Spleen (tissue), 11 donors: ENCODE results near the gene SMG7. TPM values are rescaled to one million over a fixed set of nuclear protein-coding genes. Genes with fewer than 3 reads are reported as not detected.

Source experiments
- DNase-seq: peaks from one replicate; pipeline ENCODE4 v3.0.0-alpha.2; 2020
- H3K27ac ChIP-seq, 8 donors: fragments of 200-600 bp; sonication (generic) in 7 of 8; 1 replicate in 4 of 8; 2 replicates in 4 of 8; pipeline versions ENCODE4 v1.5.0 to v1.8.0; 2016 to 2021; ENCODE audit warnings: inconsistent platforms in 4 of 8, mild to moderate bottlenecking in 4 of 8, moderate library complexity in 1 of 8
- H3K27me3 ChIP-seq, 7 donors: fragments of 200-600 bp; sonication (generic) in 6 of 7; replicated peaks in 1 of 7; 1 replicate in 4 of 7; 2 replicates in 3 of 7; pipeline versions ENCODE4 v1.5.0 to v1.8.0; 2016 to 2021; ENCODE audit warnings: inconsistent platforms in 3 of 7, mild to moderate bottlenecking in 1 of 7
- H3K36me3 ChIP-seq, 6 donors: fragments of 200-600 bp; sonication (generic) in 5 of 6; 1 replicate in 4 of 6; 2 replicates in 2 of 6; pipeline versions ENCODE4 v1.5.0 to v1.8.0; 2016 to 2021; ENCODE audit warnings: inconsistent platforms in 2 of 6
- H3K4me1 ChIP-seq, 6 donors: fragments of 200-600 bp; sonication (generic) in 5 of 6; 1 replicate in 3 of 6; 2 replicates in 3 of 6; pipeline versions ENCODE4 v1.5.0 to v1.8.0; 2016 to 2021; ENCODE audit warnings: inconsistent platforms in 3 of 6
- H3K4me3 ChIP-seq, 8 donors: fragments of 200-600 bp; sonication (generic) in 7 of 8; 1 replicate in 4 of 8; 2 replicates in 4 of 8; pipeline versions ENCODE4 v1.5.0 to v1.8.0; 2016 to 2021; ENCODE audit warnings: inconsistent platforms in 4 of 8, mild to moderate bottlenecking in 4 of 8, moderate library complexity in 2 of 8
- H3K9me3 ChIP-seq, 8 donors: fragments of 200-600 bp; sonication (generic) in 7 of 8; 1 replicate in 4 of 8; 2 replicates in 4 of 8; pipeline versions ENCODE4 v1.5.0 to v1.8.0; 2016 to 2021; ENCODE audit warnings: inconsistent platforms in 4 of 8
- CTCF ChIP-seq, 11 experiments: fragments of 200-600 bp in 7 of 11; fragments of 450-650 bp in 4 of 11; sonication (generic) in 4 of 11; IDR thresholded peaks in 8 of 11; conservative IDR thresholded peaks in 3 of 11; 1 replicate in 7 of 11; 2 replicates in 4 of 11; pipeline versions ENCODE4 v1.4.0 to v1.8.0; 2016 to 2021; ENCODE audit warnings: antibody characterized with exemption in 11 of 11, inconsistent platforms in 4 of 11, mild to moderate bottlenecking in 1 of 11
- POLR2A ChIP-seq, 3 donors: fragments of 450-650 bp; IDR thresholded peaks; one replicate each; pipeline ENCODE4 v1.5.1; 2017; ENCODE audit warnings: antibody characterized with exemption in 3 of 3, mild to moderate bottlenecking in 1 of 3
- POLR2AphosphoS5 ChIP-seq, 3 donors: sonication (generic); formaldehyde crosslinking; IDR thresholded peaks; one replicate each; pipeline ENCODE4 v1.5.1; 2017; ENCODE audit warnings: antibody characterized with exemption in 3 of 3
- WGBS, 5 donors: extraction: QIAGEN DNeasy Blood & Tissue Kit in 3 of 5; methylation state at CpG; one replicate each; pipeline versions ENCODE4 v1.1.5 to v1.1.7; 2013 to 2018; 5-methylcytosine and 5-hydroxymethylcytosine counted together
- intact Hi-C: fragments of 100-400 bp; cut with DNase I; formaldehyde crosslinking; loops from one replicate; pipeline ENCODE4 v1.15.0; 2023; ENCODE audit warnings: low total_unique reads
- polyA plus RNA-seq, 3 donors: library from polyadenylated mRNA; stranded (reverse); fragments of 200-250 nt; gene quantifications; one replicate each; pipeline ENCODE4 v1.2.1, GENCODE V29; 2013
- total RNA-seq, 7 donors: library from RNA; depleted of rRNA in 3 of 7; stranded (reverse); fragments of >200 nt in 3 of 7; fragmentation: NEBNext Ultra II Directional in 4 of 7; extraction: Animal tissue kit (Norgen Biotek cat#: 25700) in 4 of 7; gene quantifications; one replicate each; pipeline versions ENCODE4 v1.1.0 to v1.2.1, GENCODE V29; 2016 to 2021
- donor health status: healthy with polysubstance abuse.
- donor health status: DM: no; HTN: no; CAD: no; lungs with moderate emphysema.
- donor health status: DM: no; HTN: no; CAD: no.
- donor health status: Bipolar disorder and iron deficiency.
- donor health status: healthy.
- donor health status: DM: no; HTN: no; CAD: no.
- donor health status: DM: yes; HTN: yes; CAD: no.

Gene SMG7
- total and polyA plus RNA-seq, 10 donors: 14.1 to 116 (median 53.5) TPM

DNA sequence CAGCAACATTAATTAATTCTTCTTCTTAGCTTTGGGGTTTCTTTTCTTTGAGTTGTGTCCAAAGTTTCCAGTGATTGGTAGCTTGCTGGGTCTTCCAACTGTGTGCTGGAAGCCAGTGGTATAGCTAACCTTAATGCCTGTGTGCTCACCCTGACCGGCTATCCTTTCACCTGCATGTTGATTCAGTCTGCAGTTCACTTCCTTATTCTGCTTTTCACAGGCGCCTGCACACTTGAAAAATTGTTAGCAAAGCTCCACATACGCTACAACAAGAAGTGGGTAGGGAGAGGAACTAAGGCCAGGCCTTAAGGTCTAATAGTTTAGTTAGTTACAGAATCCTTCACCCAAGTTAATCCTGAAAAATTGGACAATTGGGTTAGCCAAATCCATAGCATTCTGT, 82.3 kb downstream of the SMG7 start:
- peaks cover 0 to 100% (median 75%) of the 10 kb centered on the region in 6 donors for H3K36me3 ChIP-seq
- no peaks in the 10 kb centered on the region for H3K9me3 ChIP-seq
- 45 to 63% (median 50%) methylated on average over 3 of the region's 3 CpGs for WGBS, 5 donors
- no peaks in the 10 kb centered on the region for H3K27me3 ChIP-seq
- peaks cover 0 to 14% (median 4%) of the 10 kb centered on the region in 6 donors for H3K4me1 ChIP-seq
- intact Hi-C loops: no loop called here
- H3K27ac ChIP-seq: peak overlapping the region in 2 of 8 donors; percentile 12 to 21
- H3K4me3 ChIP-seq: no peak overlapping the region
- peak; percentile 27 for DNase-seq
- peak in 1 of 3 donors; percentile 12 for TF ChIP-seq POLR2A (IDR thresholded peaks at IDR 0.05)
- TF ChIP-seq POLR2AphosphoS5 (IDR thresholded peaks at IDR 0.05): no peak

DNA sequence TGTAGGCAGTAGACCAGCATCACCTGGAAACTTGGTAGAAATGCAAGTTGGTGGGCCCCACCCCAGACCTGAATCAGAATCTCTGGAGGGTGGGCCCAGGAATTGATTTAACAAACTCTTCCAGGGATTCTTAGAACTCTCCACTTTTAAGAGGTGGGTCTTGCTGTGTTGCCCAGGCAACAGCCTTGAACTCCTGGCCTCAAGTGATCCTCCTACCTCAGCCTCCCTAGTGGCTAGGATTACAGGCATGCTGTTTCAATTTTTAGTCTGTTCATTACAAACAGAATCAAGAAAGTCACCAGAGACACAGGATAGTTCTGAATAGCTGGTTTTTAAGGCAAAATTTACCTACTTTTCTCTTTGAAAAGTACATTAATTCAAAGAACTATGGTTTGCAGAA, 86.8 kb downstream of the SMG7 start:
- no peak overlapping the region for H3K27ac ChIP-seq
- DNase-seq: no peak
- H3K4me1 ChIP-seq: peaks cover 0 to 11% (median 4%) of the 10 kb centered on the region in 6 donors
- H3K9me3 ChIP-seq: no peaks in the 10 kb centered on the region
- H3K4me3 ChIP-seq: no peak overlapping the region
- TF ChIP-seq POLR2AphosphoS5 (IDR thresholded peaks at IDR 0.05): no peak
- no peak for TF ChIP-seq CTCF (IDR thresholded peaks at IDR 0.05 in 8 of 11, conservative IDR thresholded peaks at IDR 0.05 in 3 of 11)
- TF ChIP-seq POLR2A (IDR thresholded peaks at IDR 0.05): no peak
- intact Hi-C loops: no loop called here
- peaks cover 0 to 100% (median 39%) of the 10 kb centered on the region in 6 donors for H3K36me3 ChIP-seq
- H3K27me3 ChIP-seq: no peaks in the 10 kb centered on the region

DNA sequence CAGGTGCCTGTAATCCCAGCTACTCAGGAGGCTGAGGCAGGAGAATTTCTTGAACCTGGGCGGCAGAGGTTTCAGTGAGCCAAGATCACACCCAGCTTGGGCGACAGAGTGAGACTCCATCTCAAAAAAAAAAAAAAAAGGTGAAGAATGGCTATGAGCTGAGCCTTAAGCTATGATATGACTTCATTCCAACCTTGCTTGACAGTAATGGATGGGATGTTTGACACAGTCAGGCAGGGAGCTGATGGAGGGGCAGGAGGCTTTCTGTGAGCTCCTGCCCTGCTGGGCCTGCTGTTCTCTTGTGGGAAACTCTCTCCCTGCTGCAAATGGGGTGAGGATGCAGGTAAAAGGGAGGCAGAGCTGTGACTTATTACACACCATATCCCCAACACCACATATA, 90.4 kb downstream of the SMG7 start:
- TF ChIP-seq CTCF (IDR thresholded peaks at IDR 0.05 in 8 of 11, conservative IDR thresholded peaks at IDR 0.05 in 3 of 11) (no peak), POLR2AphosphoS5 (IDR thresholded peaks at IDR 0.05) (no peak)
- H3K4me3 ChIP-seq: no peak overlapping the region
- H3K4me1 ChIP-seq: peaks cover 0 to 13% (median 9%) of the 10 kb centered on the region in 6 donors
- no peaks in the 10 kb centered on the region for H3K27me3 ChIP-seq
- peaks cover 0 to 99% (median 24%) of the 10 kb centered on the region in 6 donors for H3K36me3 ChIP-seq
- H3K27ac ChIP-seq: no peak overlapping the region
- H3K9me3 ChIP-seq: no peaks in the 10 kb centered on the region
- intact Hi-C loops: no loop called here
- 79 to 100% (median 92%) methylated on average over 2 of the region's 2 CpGs for WGBS, 5 donors
- DNase-seq: peak; percentile 30

- H3K4me1 ChIP-seq: peaks cover 0 to 38% (median 16%) of the 10 kb centered on the region in 6 donors
- H3K36me3 ChIP-seq: peaks cover 0 to 90% (median 7%) of the 10 kb centered on the region in 6 donors
- intact Hi-C loops: no loop called here
- WGBS, 5 donors: 34 to 47% (median 44%) methylated on average over 4 of the region's 4 CpGs
- no peaks in the 10 kb centered on the region for H3K27me3 ChIP-seq
- no peaks in the 10 kb centered on the region for H3K9me3 ChIP-seq
- H3K27ac ChIP-seq: no peak overlapping the region
- no peak overlapping the region for H3K4me3 ChIP-seq
- no peak for TF ChIP-seq POLR2AphosphoS5 (IDR thresholded peaks at IDR 0.05)
- no peak for TF ChIP-seq CTCF (IDR thresholded peaks at IDR 0.05 in 8 of 11, conservative IDR thresholded peaks at IDR 0.05 in 3 of 11)
- TF ChIP-seq POLR2A (IDR thresholded peaks at IDR 0.05): no peak
- DNase-seq: no peak
These were observed 93.0 kb downstream of the SMG7 start for GRCh38 chr1:183565261-183565660.

GRCh38 chr1:183566026-183566425, 93.7 kb downstream of the SMG7 start:
- intact Hi-C loops: no loop called here
- 92 to 100% (median 95%) methylated on average over 2 of the region's 2 CpGs for WGBS, 5 donors
- no peak for DNase-seq
- H3K4me1 ChIP-seq: peaks cover 0 to 43% (median 16%) of the 10 kb centered on the region in 6 donors
- H3K27ac ChIP-seq: peak overlapping the region in 2 of 8 donors; percentile 81 to 90
- no peaks in the 10 kb centered on the region for H3K9me3 ChIP-seq
- TF ChIP-seq POLR2A (IDR thresholded peaks at IDR 0.05) (no peak), CTCF (IDR thresholded peaks at IDR 0.05 in 8 of 11, conservative IDR thresholded peaks at IDR 0.05 in 3 of 11) (no peak), POLR2AphosphoS5 (IDR thresholded peaks at IDR 0.05) (no peak)
- no peaks in the 10 kb centered on the region for H3K27me3 ChIP-seq
- no peak overlapping the region for H3K4me3 ChIP-seq
- H3K36me3 ChIP-seq: peaks cover 0 to 90% (median 5%) of the 10 kb centered on the region in 6 donors
